Mucosa of descending colon (tissue), 3 donors: ENCODE data around the gene OR52E6. TPM values are rescaled to one million over a fixed set of nuclear protein-coding genes. Genes with fewer than 3 reads are reported as not detected.

Source experiments
- ATAC-seq: fragments of 200-7000 bp; cut with Tn5 transposase; one replicate; pipeline ENCODE4 v1.9.1; 2020; ENCODE audit warnings: mild to moderate bottlenecking, moderate library complexity
- DNase-seq, 3 donors: peaks; one replicate each; pipeline ENCODE4 v3.0.0-alpha.2; 2020
- H3K36me3 ChIP-seq: fragments of 200-600 bp; one replicate; pipeline ENCODE4 v1.8.0; 2021; ENCODE audit warnings: low read depth, mild to moderate bottlenecking
- H3K4me1 ChIP-seq: fragments of 200-600 bp; one replicate; pipeline ENCODE4 v1.8.0; 2021; ENCODE audit warnings: low read depth, mild to moderate bottlenecking
- H3K4me3 ChIP-seq: fragments of 200-600 bp; one replicate; pipeline ENCODE4 v1.8.0; 2021; ENCODE audit warnings: mild to moderate bottlenecking
- H3K9me3 ChIP-seq: fragments of 200-600 bp; one replicate; pipeline ENCODE4 v1.8.0; 2021; ENCODE audit warnings: mild to moderate bottlenecking
- intact Hi-C, 2 donors: fragments of 100-400 bp; cut with DNase I in 1 of 2; cut with micrococcal nuclease in 1 of 2; formaldehyde crosslinking; loops; one replicate each; pipeline versions ENCODE4 v1.11.0 to v1.11.1; 2022; cut with DNase I, micrococcal nuclease
- total RNA-seq, 3 donors: library from RNA; stranded (reverse); fragmentation: NEBNext Ultra II Directional in 2 of 3; extraction: Animal tissue kit (Norgen Biotek cat#: 25700) in 2 of 3; gene quantifications; one replicate each; pipeline versions ENCODE4 v1.2.1 to v1.2.4, GENCODE V29; 2021 to 2023
- TF ChIP-seq, protein P1 (sequence below): fragments of 200-600 bp; IDR thresholded peaks from one replicate; pipeline ENCODE4 v1.8.0; 2022; ENCODE audit warnings: antibody characterized with exemption, mild to moderate bottlenecking
- donor health status: DM: no; HTN: no; CAD: no; lungs with moderate emphysema.
- donor health status: DM: no; HTN: no; CAD: no.
- donor health status: DM: no; HTN: yes; CAD: no.

OR52E6 gene
- total RNA-seq, 3 donors from 2014 or later: not detected

DNA sequence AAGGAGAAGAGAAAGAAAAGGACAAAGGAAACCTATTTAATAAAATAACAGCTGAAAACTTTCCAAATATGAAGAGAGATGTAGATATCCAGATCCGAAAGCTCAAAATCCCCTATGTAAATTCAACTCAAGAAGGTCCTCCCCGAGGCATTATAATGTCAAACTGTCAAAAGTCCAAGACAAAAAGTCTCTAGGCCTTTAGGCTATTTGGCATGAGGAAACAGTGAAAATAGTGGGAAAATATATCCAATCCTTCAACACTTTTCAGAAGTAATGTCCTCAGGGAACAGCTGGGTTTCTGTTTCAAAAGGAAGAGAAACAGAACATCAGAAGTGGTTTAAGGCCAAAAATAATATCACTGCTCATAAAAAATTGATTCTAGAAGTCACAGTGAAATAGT, 36.9 kb upstream of the OR52E6 start:
- no peak for ATAC-seq
- no peaks in the 10 kb centered on the region for H3K36me3 ChIP-seq
- TF ChIP-seq, protein P1, sequence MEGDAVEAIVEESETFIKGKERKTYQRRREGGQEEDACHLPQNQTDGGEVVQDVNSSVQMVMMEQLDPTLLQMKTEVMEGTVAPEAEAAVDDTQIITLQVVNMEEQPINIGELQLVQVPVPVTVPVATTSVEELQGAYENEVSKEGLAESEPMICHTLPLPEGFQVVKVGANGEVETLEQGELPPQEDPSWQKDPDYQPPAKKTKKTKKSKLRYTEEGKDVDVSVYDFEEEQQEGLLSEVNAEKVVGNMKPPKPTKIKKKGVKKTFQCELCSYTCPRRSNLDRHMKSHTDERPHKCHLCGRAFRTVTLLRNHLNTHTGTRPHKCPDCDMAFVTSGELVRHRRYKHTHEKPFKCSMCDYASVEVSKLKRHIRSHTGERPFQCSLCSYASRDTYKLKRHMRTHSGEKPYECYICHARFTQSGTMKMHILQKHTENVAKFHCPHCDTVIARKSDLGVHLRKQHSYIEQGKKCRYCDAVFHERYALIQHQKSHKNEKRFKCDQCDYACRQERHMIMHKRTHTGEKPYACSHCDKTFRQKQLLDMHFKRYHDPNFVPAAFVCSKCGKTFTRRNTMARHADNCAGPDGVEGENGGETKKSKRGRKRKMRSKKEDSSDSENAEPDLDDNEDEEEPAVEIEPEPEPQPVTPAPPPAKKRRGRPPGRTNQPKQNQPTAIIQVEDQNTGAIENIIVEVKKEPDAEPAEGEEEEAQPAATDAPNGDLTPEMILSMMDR: no peak
- DNase-seq: no peak
- intact Hi-C loops: no loop called here
- H3K9me3 ChIP-seq: no peaks in the 10 kb centered on the region
- H3K4me3 ChIP-seq: no peak overlapping the region
- no peaks in the 10 kb centered on the region for H3K4me1 ChIP-seq

DNA sequence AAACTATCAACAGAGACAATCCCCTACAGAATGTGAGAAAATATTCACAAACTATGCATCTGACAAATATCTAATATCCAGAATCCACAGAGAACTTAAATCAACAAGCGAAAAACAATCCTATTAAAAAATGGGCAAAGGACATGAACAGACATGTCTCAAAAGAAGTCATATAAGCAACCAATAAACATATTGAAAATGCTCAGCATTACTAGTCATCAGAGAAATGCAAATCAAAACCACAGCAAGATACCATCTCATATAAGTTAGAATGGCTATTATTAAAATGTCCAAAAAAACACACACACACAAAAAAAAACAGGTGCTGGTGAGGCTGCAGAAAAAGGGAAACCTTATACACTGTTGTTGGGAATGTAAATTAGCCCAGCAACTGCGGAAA, 24.1 kb upstream of the OR52E6 start:
- H3K4me3 ChIP-seq: no peak overlapping the region
- intact Hi-C loops: no loop called here
- H3K36me3 ChIP-seq: no peaks in the 10 kb centered on the region
- TF ChIP-seq, protein P1: no peak
- ATAC-seq (no peak), DNase-seq (no peak)
- no peaks in the 10 kb centered on the region for H3K9me3 ChIP-seq
- H3K4me1 ChIP-seq: no peaks in the 10 kb centered on the region

DNA sequence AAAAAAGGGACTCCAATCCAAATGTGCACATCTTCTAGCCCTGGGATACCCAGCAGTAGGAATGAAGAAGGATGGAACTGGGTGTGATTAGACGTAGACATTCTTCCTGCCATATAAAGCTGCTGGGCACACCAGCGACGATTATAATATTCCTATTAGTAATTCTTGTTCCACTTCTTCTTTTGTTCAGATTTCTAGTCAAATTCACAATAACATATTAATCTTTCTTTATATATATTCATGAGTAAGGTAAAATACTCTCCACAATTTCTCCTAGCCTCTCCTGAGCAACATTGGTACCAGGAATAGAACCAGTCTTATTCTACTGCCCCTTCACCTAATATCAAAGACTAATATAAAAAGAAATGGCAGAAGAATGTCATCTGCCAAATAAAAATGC, 15.9 kb upstream of the OR52E6 start, which contains the start of gene OR52E8:
TSS of gene OR52E8 (minus strand) at position 101 of the 400 bp plus-strand sequence. CDS start at position 101, 0 bp downstream.
- H3K9me3 ChIP-seq: no peaks in the 10 kb centered on the region
- no peaks in the 10 kb centered on the region for H3K4me1 ChIP-seq
- TF ChIP-seq, protein P1: no peak
- ATAC-seq (no peak), DNase-seq (no peak)
- no peak within 1 kb of the TSS for H3K4me3 ChIP-seq
- intact Hi-C loops: no loop called here
- no peaks in the 10 kb centered on the region for H3K36me3 ChIP-seq

DNA sequence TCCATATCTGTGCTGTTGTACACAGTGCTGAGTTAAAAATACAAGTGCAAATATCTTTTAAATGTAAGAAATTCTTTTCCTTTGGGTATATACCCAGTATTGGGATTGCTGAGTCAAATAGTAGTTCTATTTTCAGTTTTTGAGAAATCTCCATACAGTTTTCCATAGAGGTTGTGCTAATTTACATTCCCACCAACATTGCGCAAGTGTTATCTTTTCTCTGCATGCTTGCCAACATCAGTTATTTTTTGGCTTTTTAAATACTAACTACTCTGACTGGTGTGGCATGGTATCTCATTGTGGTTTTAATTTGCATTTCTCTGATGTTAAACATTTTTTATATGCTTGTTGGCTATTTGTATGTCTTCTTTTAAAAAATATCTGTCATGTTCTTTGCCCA, 9.3 kb upstream of the OR52E6 start:
- intact Hi-C loops: no loop called here
- DNase-seq (no peak), ATAC-seq (no peak)
- Histone ChIP-seq H3K36me3 (no peaks in the 10 kb centered on the region), H3K4me3 (no peak overlapping the region), H3K4me1 (no peaks in the 10 kb centered on the region), H3K9me3 (no peaks in the 10 kb centered on the region)
- TF ChIP-seq, protein P1: no peak

DNA sequence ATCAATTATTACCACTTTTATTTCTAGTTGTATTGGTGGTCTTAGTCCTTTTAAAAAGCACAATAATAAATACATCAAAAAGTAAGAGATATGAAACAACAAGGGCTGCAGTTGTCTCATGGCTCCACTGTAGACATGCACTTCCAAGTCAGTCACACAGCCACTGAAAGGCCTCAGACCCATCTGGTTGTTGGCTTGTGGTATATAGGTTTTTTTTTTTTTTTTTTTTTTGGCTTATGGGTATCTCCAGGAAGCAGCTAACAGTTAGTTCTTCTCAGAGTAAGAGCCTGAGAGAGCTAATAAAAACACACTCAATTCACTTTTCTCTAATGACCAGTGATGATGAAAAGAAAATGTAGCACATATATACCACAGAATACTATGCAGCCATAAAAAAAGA, 6.0 kb upstream of the OR52E6 start:
- TF ChIP-seq, protein P1: no peak
- Histone ChIP-seq H3K9me3 (no peaks in the 10 kb centered on the region), H3K36me3 (no peaks in the 10 kb centered on the region), H3K4me3 (no peak overlapping the region), H3K4me1 (no peaks in the 10 kb centered on the region)
- no peak for ATAC-seq
- DNase-seq: no peak
- intact Hi-C loops: no loop called here

DNA sequence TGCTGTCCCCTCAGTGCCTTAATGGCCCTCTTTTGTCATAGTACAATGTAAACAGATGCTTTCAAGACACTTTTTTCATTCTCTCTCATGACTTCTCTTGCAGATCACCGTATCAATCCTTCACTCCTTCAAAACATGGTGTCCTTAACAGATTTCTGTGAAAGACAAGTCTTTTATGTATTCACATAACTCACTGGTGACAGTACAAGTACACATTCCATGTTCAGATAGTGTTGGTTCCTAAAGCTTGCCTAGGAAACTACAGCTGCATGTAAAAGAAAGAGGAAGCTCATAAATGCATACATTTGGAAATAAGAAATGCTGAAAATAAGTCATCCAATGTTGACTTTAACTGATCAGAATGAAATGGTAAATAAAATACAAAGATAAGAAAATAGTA, 5.0 kb upstream of the OR52E6 start:
- no peak for ATAC-seq
- H3K4me1 ChIP-seq: no peaks in the 10 kb centered on the region
- no peaks in the 10 kb centered on the region for H3K36me3 ChIP-seq
- TF ChIP-seq, protein P1: no peak
- no peak for DNase-seq
- intact Hi-C loops: no loop called here
- H3K4me3 ChIP-seq: no peak overlapping the region
- H3K9me3 ChIP-seq: no peaks in the 10 kb centered on the region
